B cell (primary cell): ENCODE results near the gene ODR4. TPM values are rescaled to one million over a fixed set of nuclear protein-coding genes. Genes with fewer than 3 reads are reported as not detected.
"Not testable (repeated sequence)": the region's sequence is repeated elsewhere in the genome, so short reads cannot be mapped to it uniquely, and the experiment has no call there.

Experiments used
- ATAC-seq: fragments of 200-7000 bp; cut with Tn5 transposase; one replicate; pipeline ENCODE4 v1.10.0; 2021; ENCODE audit warnings: low read depth, mild to moderate bottlenecking, moderate number of reproducible peaks, moderate library complexity
- CTCF ChIA-PET: fragments of 350-600 bp; sonication (Branson Sonifier 250); formaldehyde crosslinking; loops from one replicate; lab custom pipeline; 2021; ENCODE audit warnings: antibody characterized with exemption, inconsistent platforms; lab: Charles Lee
- POLR2A ChIA-PET: fragments of 350-600 bp; sonication (Branson Sonifier 250); formaldehyde crosslinking; loops from one replicate; lab custom pipeline; 2021; ENCODE audit warnings: antibody characterized with exemption; lab: Charles Lee
- DNase-seq: peaks from one replicate; pipeline ENCODE4 v3.0.0; 2013
- H2AFZ ChIP-seq: 2 replicates; pipeline ENCODE4 v1.6.1; 2012; ENCODE audit warnings: mild to moderate bottlenecking, low read depth, low read length; ENCODE audit not compliant: insufficient read depth, poor library complexity, severe bottlenecking
- H3K27ac ChIP-seq, 2 donors: 1 replicate in 1 of 2; 2 replicates in 1 of 2; pipeline ENCODE4 v1.5.1; 2012 to 2013; ENCODE audit warnings: low read length in 2 of 2, mild to moderate bottlenecking in 2 of 2, moderate library complexity in 1 of 2
- H3K27me3 ChIP-seq, 4 experiments: fragments of 200-600 bp in 1 of 4; sonication (generic) in 1 of 4; replicated peaks in 1 of 4; 1 replicate in 2 of 4; 2 replicates in 2 of 4; pipeline versions ENCODE4 v1.6.1 to v1.7.0; 2013 to 2016; ENCODE audit warnings: low read length in 3 of 4, mild to moderate bottlenecking in 2 of 4, mixed read lengths in 1 of 4, moderate library complexity in 1 of 4; ENCODE audit not compliant: insufficient read depth in 4 of 4, control insufficient read depth in 3 of 4; ENCODE audit errors: control extremely low read depth in 1 of 4
- H3K36me3 ChIP-seq, 2 experiments: replicated peaks in 1 of 2; 1 replicate in 1 of 2; 2 replicates in 1 of 2; pipeline versions ENCODE4 v1.6.1 to v1.7.1; 2013; ENCODE audit warnings: low read length in 1 of 2; ENCODE audit not compliant: insufficient read depth in 2 of 2, control insufficient read depth in 1 of 2; ENCODE audit errors: control extremely low read depth in 1 of 2, extremely low read depth in 1 of 2
- H3K4me1 ChIP-seq, 2 donors: fragments of 200-600 bp in 1 of 2; sonication (generic) in 1 of 2; 1 replicate in 1 of 2; 2 replicates in 1 of 2; pipeline versions ENCODE4 v1.5.1 to v1.6.1; 2013 to 2017; ENCODE audit warnings: low read length in 2 of 2; ENCODE audit not compliant: control insufficient read depth in 2 of 2, insufficient read depth in 2 of 2
- H3K4me2 ChIP-seq: replicated peaks from 2 replicates; pipeline ENCODE3; 2012; ENCODE audit warnings: mild to moderate bottlenecking, low read depth, low read length; ENCODE audit not compliant: poor library complexity, severe bottlenecking
- H3K4me3 ChIP-seq, 5 experiments: fragments of 200-600 bp in 1 of 5; sonication (generic) in 1 of 5; 1 replicate in 3 of 5; 2 replicates in 2 of 5; pipeline versions ENCODE4 v1.5.1 to v1.7.0; 2011 to 2016; ENCODE audit warnings: low read length in 4 of 5, mild to moderate bottlenecking in 4 of 5, low read depth in 2 of 5, control low read depth in 1 of 5, moderate library complexity in 1 of 5; ENCODE audit not compliant: insufficient read depth in 1 of 5; ENCODE audit errors: control extremely low read depth in 1 of 5, extremely low read depth in 1 of 5
- H3K79me2 ChIP-seq: fragments of 200-600 bp; sonication (generic); one replicate; pipeline ENCODE4 v1.6.0; 2016; ENCODE audit warnings: low read length; ENCODE audit not compliant: control insufficient read depth, insufficient read depth
- H3K9ac ChIP-seq: fragments of 200-600 bp; sonication (generic); 2 replicates; pipeline ENCODE4 v1.6.1; 2017; ENCODE audit warnings: mild to moderate bottlenecking, low read length, moderate library complexity
- H3K9me3 ChIP-seq, 3 donors: one replicate each; pipeline versions ENCODE4 v1.6.1 to v1.7.1; 2013; ENCODE audit warnings: low read length in 2 of 3; ENCODE audit not compliant: control insufficient read depth in 2 of 3, insufficient read depth in 1 of 3; ENCODE audit errors: control extremely low read depth in 1 of 3
- H4K20me1 ChIP-seq: 2 replicates; pipeline ENCODE4 v1.6.0; 2012; ENCODE audit warnings: mild to moderate bottlenecking, low read length; ENCODE audit not compliant: insufficient read depth, control insufficient read depth, poor library complexity, severe bottlenecking
- H3K27ac Mint-ChIP-seq: one replicate; pipeline ENCODE4 v1.8.0; 2021; ENCODE audit warnings: mixed read lengths
- H3K27me3 Mint-ChIP-seq: one replicate; pipeline ENCODE4 v1.8.0; 2021; ENCODE audit warnings: mixed read lengths
- H3K4me1 Mint-ChIP-seq: one replicate; pipeline ENCODE4 v1.8.0; 2021; ENCODE audit warnings: mixed read lengths
- H3K4me3 Mint-ChIP-seq: one replicate; pipeline ENCODE4 v1.8.0; 2021; ENCODE audit warnings: mixed read lengths
- H3K9me3 Mint-ChIP-seq: one replicate; pipeline ENCODE4 v1.8.0; 2022; ENCODE audit warnings: mixed read lengths; ENCODE audit not compliant: insufficient read depth
- EZH2 ChIP-seq: IDR thresholded peaks from 2 replicates; pipeline ENCODE4 v1.6.1; 2012; ENCODE audit warnings: borderline replicate concordance, low read depth, mild to moderate bottlenecking, moderate library complexity, low read length; ENCODE audit not compliant: insufficient read depth, poor library complexity, severe bottlenecking
- WGBS: methylation state at CpG from one replicate; pipeline ENCODE4 v1.1.5; 2013; ENCODE audit warnings: missing lambda C conversion rate; ENCODE audit not compliant: insufficient coverage; 5-methylcytosine and 5-hydroxymethylcytosine counted together
- intact Hi-C: fragments of 100-400 bp; cut with micrococcal nuclease; formaldehyde crosslinking; loops from one replicate; pipeline ENCODE4 v1.10.0; 2022
- polyA plus RNA-seq: library from polyadenylated mRNA; depleted of rRNA; stranded (reverse); fragments of >200 nt; gene quantifications from 2 replicates; pipeline ENCODE4 v1.2.3, GENCODE V29; 2012
- total RNA-seq, 2 donors: library from RNA; stranded (reverse); fragments of 120-200 nt in 1 of 2; gene quantifications; 1 replicate in 1 of 2; 2 replicates in 1 of 2; pipeline versions ENCODE4 v1.2.3 to v1.2.4, GENCODE V29; 2013 to 2022
- TF ChIP-seq, protein P1 (sequence below): fragments of 200-600 bp; IDR thresholded peaks from one replicate; pipeline ENCODE4 v1.8.0; 2022; ENCODE audit warnings: antibody characterized with exemption, mild to moderate bottlenecking

The ODR4 gene
- total and polyA plus RNA-seq, 2 donors (not counting 1 experiment from before 2014, with no cell fraction given) = 6.6 to 15.0 TPM

GRCh38 chr1:186390925-186391324, 15.3 kb downstream of the ODR4 start:
- Mint-ChIP-seq H3K27ac (no peak overlapping the region), H3K9me3 (no peaks in the 10 kb centered on the region), H3K27me3 (no peaks in the 10 kb centered on the region), H3K4me3 (no peak overlapping the region), H3K4me1 (no peaks in the 10 kb centered on the region)
- CTCF ChIA-PET = interaction anchor here (1.0 kb wide), 1 partner anchor 10 kb away, joined by 3 read pairs; no protein-coding TSS in a partner anchor
- ATAC-seq (no peak), DNase-seq (no peak)
- peaks cover 13 to 57% of the 10 kb centered on the region in 2 experiments for H3K36me3 ChIP-seq
- no peaks in the 10 kb centered on the region for H3K27me3 ChIP-seq
- H3K4me1 ChIP-seq = no peaks in the 10 kb centered on the region
- POLR2A ChIA-PET = no interaction called here
- no peak overlapping the region for H3K9ac ChIP-seq
- H3K79me2 ChIP-seq = no peaks in the 10 kb centered on the region
- intact Hi-C loops = no loop called here
- H2AFZ ChIP-seq = no peak overlapping the region
- H4K20me1 ChIP-seq = no peaks in the 10 kb centered on the region
- no peaks in the 10 kb centered on the region for H3K9me3 ChIP-seq
- H3K4me2 ChIP-seq = no peak overlapping the region
- no peak overlapping the region for H3K4me3 ChIP-seq
- H3K27ac ChIP-seq = no peak overlapping the region
- WGBS = no CpG with 5 or more reads among the region's 1 CpG
- no peak for TF ChIP-seq EZH2
- TF ChIP-seq, protein P1, sequence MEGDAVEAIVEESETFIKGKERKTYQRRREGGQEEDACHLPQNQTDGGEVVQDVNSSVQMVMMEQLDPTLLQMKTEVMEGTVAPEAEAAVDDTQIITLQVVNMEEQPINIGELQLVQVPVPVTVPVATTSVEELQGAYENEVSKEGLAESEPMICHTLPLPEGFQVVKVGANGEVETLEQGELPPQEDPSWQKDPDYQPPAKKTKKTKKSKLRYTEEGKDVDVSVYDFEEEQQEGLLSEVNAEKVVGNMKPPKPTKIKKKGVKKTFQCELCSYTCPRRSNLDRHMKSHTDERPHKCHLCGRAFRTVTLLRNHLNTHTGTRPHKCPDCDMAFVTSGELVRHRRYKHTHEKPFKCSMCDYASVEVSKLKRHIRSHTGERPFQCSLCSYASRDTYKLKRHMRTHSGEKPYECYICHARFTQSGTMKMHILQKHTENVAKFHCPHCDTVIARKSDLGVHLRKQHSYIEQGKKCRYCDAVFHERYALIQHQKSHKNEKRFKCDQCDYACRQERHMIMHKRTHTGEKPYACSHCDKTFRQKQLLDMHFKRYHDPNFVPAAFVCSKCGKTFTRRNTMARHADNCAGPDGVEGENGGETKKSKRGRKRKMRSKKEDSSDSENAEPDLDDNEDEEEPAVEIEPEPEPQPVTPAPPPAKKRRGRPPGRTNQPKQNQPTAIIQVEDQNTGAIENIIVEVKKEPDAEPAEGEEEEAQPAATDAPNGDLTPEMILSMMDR = no peak

DNA sequence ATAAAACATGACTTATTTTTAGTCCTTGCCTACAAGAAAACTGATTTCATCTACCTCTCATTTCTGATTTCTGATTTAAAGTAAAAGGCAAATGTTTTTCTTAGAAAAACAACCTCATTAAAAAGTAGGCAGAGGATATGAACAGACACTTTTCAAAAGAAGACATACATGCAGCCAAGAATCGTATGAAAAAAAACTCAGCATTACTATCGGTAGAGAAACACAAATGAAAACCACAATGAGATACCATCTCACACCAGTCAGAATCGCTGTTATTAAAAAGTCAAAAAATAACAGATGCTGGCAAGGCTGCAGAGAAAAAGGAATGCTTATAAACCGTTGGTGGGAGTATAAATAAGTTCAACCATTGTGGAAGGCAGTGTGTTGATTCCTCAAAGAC, 16.2 kb downstream of the ODR4 start:
- Histone ChIP-seq H3K4me3 (no peak overlapping the region), H3K4me1 (no peaks in the 10 kb centered on the region), H3K9ac (no peak overlapping the region), H3K79me2 (no peaks in the 10 kb centered on the region), H3K36me3 (peaks cover 14 to 56% of the 10 kb centered on the region in 2 experiments), H4K20me1 (no peaks in the 10 kb centered on the region), H2AFZ (no peak overlapping the region), H3K4me2 (no peak overlapping the region), H3K27ac (no peak overlapping the region), H3K27me3 (no peaks in the 10 kb centered on the region), H3K9me3 (no peaks in the 10 kb centered on the region)
- ChIA-PET POLR2A (no interaction called here), CTCF (no interaction called here)
- no CpG with 5 or more reads among the region's 4 CpGs for WGBS
- TF ChIP-seq EZH2 = no peak
- TF ChIP-seq, protein P1 = no peak
- Mint-ChIP-seq H3K27me3 (no peaks in the 10 kb centered on the region), H3K4me1 (no peaks in the 10 kb centered on the region), H3K4me3 (no peak overlapping the region), H3K27ac (no peak overlapping the region), H3K9me3 (no peaks in the 10 kb centered on the region)
- DNase-seq (no peak), ATAC-seq (no peak)
- intact Hi-C loops = no loop called here

GRCh38 chr1:186392711-186393110, 17.1 kb downstream of the ODR4 start:
- H3K9me3 Mint-ChIP-seq, CTCF ChIA-PET, H3K9me3 ChIP-seq, H3K27me3 Mint-ChIP-seq, H3K27ac Mint-ChIP-seq, DNase-seq, H3K9ac ChIP-seq, H3K4me3 Mint-ChIP-seq, H3K4me3 ChIP-seq, ATAC-seq, H3K4me1 ChIP-seq, H3K27ac ChIP-seq, intact Hi-C loops, POLR2A ChIA-PET, H3K4me1 Mint-ChIP-seq, H3K79me2 ChIP-seq, H3K4me2 ChIP-seq, H2AFZ ChIP-seq, H4K20me1 ChIP-seq, H3K27me3 ChIP-seq: not testable (repeated sequence)
- WGBS = 100% methylated on average over 1 of the region's 6 CpGs
- H3K36me3 ChIP-seq = peaks cover 17 to 55% of the 10 kb centered on the region in 2 experiments
